HepG2 (cell line): Measurements from ENCODE around the gene TICAM2. TPM values are rescaled to one million over a fixed set of nuclear protein-coding genes. Genes with fewer than 3 reads are reported as not detected.

Source experiments
- ATAC-seq: fragments of 200-7000 bp; cut with Tn5 transposase; 3 replicates; pipeline ENCODE4 v1.9.1; 2020; ENCODE audit warnings: mild to moderate bottlenecking, moderate library complexity
- BruUV-seq: library from RNA; stranded (reverse); fragments of 400-500 nt; replicated peaks from 2 replicates; lab custom pipeline; 2021; lab: Mats Ljungman, UMichigan
- CTCF ChIA-PET: fragments of 300-600 bp; formaldehyde crosslinking; extraction: SDS; loops from one replicate; lab custom pipeline; 2021; ENCODE audit warnings: low total read pairs, inconsistent platforms, low intra/inter-chr PET ratio; lab: Yijun Ruan, JAX
- POLR2A ChIA-PET: fragments of 350-600 bp; sonication (Branson Sonifier 250); formaldehyde crosslinking; loops from one replicate; lab custom pipeline; 2020; ENCODE audit warnings: antibody characterized with exemption, inconsistent platforms; lab: Yijun Ruan, JAX
- DNase-seq: peaks from one replicate; pipeline ENCODE4 v3.0.0-alpha.2; 2015; ENCODE audit warnings: low spot score
- FAIRE-seq: peaks from 3 replicates; lab custom pipeline; 2011; peaks lifted over from hg19 to GRCh38; lab: Jason Lieb, UNC
- H2AFZ ChIP-seq: one replicate; pipeline ENCODE4 v1.6.1; 2011; ENCODE audit warnings: low read length, inconsistent platforms
- H3K27ac ChIP-seq: fragments of 300-600 bp; 3 replicates; pipeline ENCODE4 v1.8.0; 2011; ENCODE audit warnings: mixed run types, mild to moderate bottlenecking, mixed read lengths, low read length, inconsistent platforms; ENCODE audit not compliant: insufficient read depth; ENCODE audit errors: extremely low read length
- H3K27me3 ChIP-seq, 2 experiments: fragments of 200-600 bp in 1 of 2; 2 replicates in 1 of 2; 3 replicates in 1 of 2; pipeline versions ENCODE4 v1.6.0 to v1.8.0; 2011; ENCODE audit warnings: low read length in 2 of 2, mild to moderate bottlenecking in 2 of 2, moderate library complexity in 2 of 2, inconsistent platforms in 1 of 2; ENCODE audit not compliant: insufficient read depth in 2 of 2, control insufficient read depth in 1 of 2
- H3K36me3 ChIP-seq, 2 experiments: fragments of 200-600 bp in 1 of 2; replicated peaks in 1 of 2; 2 replicates in 1 of 2; 3 replicates in 1 of 2; pipeline versions ENCODE4 v1.5.1 to v1.8.0; 2011; ENCODE audit warnings: low read length in 2 of 2, inconsistent platforms in 1 of 2; ENCODE audit not compliant: insufficient read depth in 2 of 2, control insufficient read depth in 1 of 2
- H3K4me1 ChIP-seq: 2 replicates; pipeline ENCODE4 v1.5.1; 2012; ENCODE audit warnings: low read length, inconsistent platforms; ENCODE audit not compliant: insufficient read depth
- H3K4me2 ChIP-seq: 2 replicates; pipeline ENCODE4 v1.6.0; 2011; ENCODE audit warnings: low read depth, low read length, inconsistent platforms
- H3K4me3 ChIP-seq, 3 experiments: fragments of 200-600 bp in 1 of 3; sonication (generic), shearing (Covaris generic) in 1 of 3; replicated peaks in 1 of 3; 2 replicates each; pipeline ENCODE4 v1.5.1; 2011 to 2016; ENCODE audit warnings: low read length in 3 of 3, inconsistent platforms in 2 of 3, low read depth in 2 of 3, mild to moderate bottlenecking in 2 of 3, control low read depth in 1 of 3, mixed read lengths in 1 of 3; ENCODE audit not compliant: insufficient read depth in 1 of 3
- H3K79me2 ChIP-seq: one replicate; pipeline ENCODE4 v1.6.1; 2011; ENCODE audit warnings: low read length, inconsistent platforms; ENCODE audit not compliant: insufficient read depth
- H3K9ac ChIP-seq: 2 replicates; pipeline ENCODE4 v1.6.0; 2011; ENCODE audit warnings: mild to moderate bottlenecking, low read depth, low read length, inconsistent platforms; ENCODE audit not compliant: insufficient read depth
- H3K9me3 ChIP-seq: 2 replicates; pipeline ENCODE4 v1.5.1; 2012; ENCODE audit warnings: mild to moderate bottlenecking, low read length
- H4K20me1 ChIP-seq: 2 replicates; pipeline ENCODE4 v1.6.0; 2011; ENCODE audit warnings: inconsistent platforms, mild to moderate bottlenecking, low read length, moderate library complexity; ENCODE audit not compliant: insufficient read depth
- CAMTA2 ChIP-seq: sonication (generic); formaldehyde crosslinking; IDR thresholded peaks from 2 replicates; pipeline ENCODE4 v1.4.0; 2020; ENCODE audit warnings: mild to moderate bottlenecking, missing genetic modification reagents, borderline replicate concordance
- MTA1 ChIP-seq: sonication (generic); formaldehyde crosslinking; IDR thresholded peaks from 2 replicates; pipeline ENCODE4 v1.4.0; 2020; ENCODE audit warnings: missing genetic modification reagents, mild to moderate bottlenecking, borderline replicate concordance
- PCBP2 ChIP-seq: fragments of 200-400 bp; formaldehyde crosslinking; optimal IDR thresholded peaks from 2 replicates; pipeline ENCODE3; 2018; ENCODE audit warnings: low read length, low read depth; ENCODE audit not compliant: poor library complexity, severe bottlenecking
- STAG1 ChIP-seq: sonication (generic); formaldehyde crosslinking; IDR thresholded peaks from 2 replicates; pipeline ENCODE4 v1.4.0; 2020; ENCODE audit warnings: missing genetic modification reagents
- ZFP36L1 ChIP-seq: sonication (generic); formaldehyde crosslinking; IDR thresholded peaks from 2 replicates; pipeline ENCODE4 v1.8.0; 2022; ENCODE audit warnings: mild to moderate bottlenecking, missing genetic modification reagents, moderate library complexity
- ZNF333 ChIP-seq: sonication (generic); formaldehyde crosslinking; IDR thresholded peaks from 2 replicates; pipeline ENCODE4 v1.4.0; 2020; ENCODE audit warnings: mild to moderate bottlenecking, missing genetic modification reagents, borderline replicate concordance
- ZNF577 ChIP-seq: sonication (generic); formaldehyde crosslinking; IDR thresholded peaks from 2 replicates; pipeline ENCODE4 v1.4.0; 2020; ENCODE audit warnings: mild to moderate bottlenecking, low read depth, missing genetic modification reagents, borderline replicate concordance
- ZNF768 ChIP-seq: sonication (generic); formaldehyde crosslinking; IDR thresholded peaks from 2 replicates; pipeline ENCODE4 v1.4.0; 2020; ENCODE audit warnings: missing genetic modification reagents
- WGBS: methylation state at CpG from one replicate; pipeline ENCODE4 v1.1.6; 2017; ENCODE audit warnings: low lambda C conversion rate; 5-methylcytosine and 5-hydroxymethylcytosine counted together
- in situ Hi-C: cut with HindIII; loops from 2 replicates; pipeline ENCODE4 v1.10.0; 2017; ENCODE audit warnings: low pct_unique_long_range_greater_than_20kb; ENCODE audit not compliant: extremely low pct_ligation_motif_present
- intact Hi-C: fragments of 100-400 bp; cut with micrococcal nuclease; formaldehyde crosslinking; loops from one replicate; pipeline ENCODE4 v1.10.0; 2022; ENCODE audit not compliant: unreplicated experiment
- polyA plus RNA-seq, 8 experiments: library from polyadenylated mRNA; depleted of rRNA in 3 of 8; stranded (reverse) in 7 of 8; unstranded in 1 of 8; fragments of >200 nt; fragmentation: Illumina TruSeq in 4 of 8; extraction: Trizol in 4 of 8; gene quantifications; 2 replicates each; pipeline versions ENCODE4 v1.2.1 to v1.2.3, GENCODE V29; 2011 to 2016; ENCODE audit warnings: low read depth in 4 of 8, missing spikeins in 1 of 8, mixed read lengths in 1 of 8; ENCODE audit not compliant: insufficient read depth in 1 of 8
- total RNA-seq, 5 experiments: library from RNA; depleted of rRNA; stranded (reverse); fragments of >200 nt; fragmentation: Illumina TruSeq; extraction: Trizol; gene quantifications; 2 replicates each; pipeline ENCODE4 v1.2.3, GENCODE V29; 2016; ENCODE audit warnings: low read depth in 1 of 5
- TF ChIP-seq, protein P1 (sequence below): sonication (generic); formaldehyde crosslinking; IDR thresholded peaks from 2 replicates; pipeline ENCODE4 v1.4.0; 2020; ENCODE audit warnings: missing genetic modification reagents, borderline replicate concordance
- TF ChIP-seq, protein P2 (sequence below): IDR thresholded peaks from 2 replicates; pipeline ENCODE4 v1.6.1; 2016; ENCODE audit warnings: missing compliant biosample characterization, missing genetic modification reagents, borderline replicate concordance
- TF ChIP-seq, protein P3 (sequence below): sonication (generic); formaldehyde crosslinking; IDR thresholded peaks from 2 replicates; pipeline ENCODE4 v1.5.1; 2020; ENCODE audit warnings: mild to moderate bottlenecking, missing genetic modification reagents, borderline replicate concordance

Gene TICAM2
- total and polyA plus RNA-seq, 2 of the 13 experiments (the other 11 are each of a cell fraction or from before 2014, with no cell fraction given) = 0.04 TPM; not detected in 1

DNA sequence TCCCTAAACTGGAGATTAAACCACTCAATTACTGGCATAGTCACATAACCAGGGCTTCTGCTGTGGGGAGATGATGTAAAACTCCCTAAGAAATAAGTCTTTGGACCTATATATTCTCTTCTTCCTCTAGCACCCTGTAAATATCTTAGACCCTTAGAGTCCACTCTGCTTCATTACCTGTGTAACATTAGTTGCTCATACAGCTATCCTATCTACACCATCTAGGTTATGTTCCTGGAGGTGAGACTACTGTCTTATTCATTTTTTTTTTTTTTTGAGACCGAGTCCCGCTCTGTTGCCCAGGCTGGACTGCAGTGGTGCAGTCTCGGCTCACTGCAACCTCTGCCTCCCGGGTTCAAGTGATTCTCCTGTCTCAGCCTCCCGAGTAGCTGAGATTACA is 9.6 kb upstream of the TICAM2 start:
- in situ Hi-C loops (no loop called here), intact Hi-C loops (no loop called here)
- H3K9me3 ChIP-seq = no peaks in the 10 kb centered on the region
- no peak overlapping the region for H2AFZ ChIP-seq
- H3K4me1 ChIP-seq = no peaks in the 10 kb centered on the region
- BruUV-seq = no TSS peak
- no peak overlapping the region for H3K27ac ChIP-seq
- H3K9ac ChIP-seq = no peak overlapping the region
- H3K79me2 ChIP-seq = no peaks in the 10 kb centered on the region
- no peaks in the 10 kb centered on the region for H3K27me3 ChIP-seq
- H4K20me1 ChIP-seq = peaks cover 4% of the 10 kb centered on the region; the same call in 1 of the 2 replicates
- DNase-seq (no peak), ATAC-seq (no peak; the same call in 2 of the 3 replicates), FAIRE-seq (no peak)
- H3K36me3 ChIP-seq = peaks cover 2 to 23% of the 10 kb centered on the region in 2 experiments; a peak in 3 of 5 replicates
- H3K4me3 ChIP-seq = no peak overlapping the region
- 98% methylated on average over 5 of the region's 5 CpGs for WGBS
- ChIA-PET CTCF (no interaction called here), POLR2A (no interaction called here)
- H3K4me2 ChIP-seq = no peak overlapping the region
- no peak for TF ChIP-seq STAG1 (CRISPR knock-in tag)
- TF ChIP-seq ZNF768 (CRISPR knock-in tag) = no peak
- TF ChIP-seq ZFP36L1 = no peak
- no peak for TF ChIP-seq ZNF577 (CRISPR knock-in tag)
- TF ChIP-seq, protein P1, sequence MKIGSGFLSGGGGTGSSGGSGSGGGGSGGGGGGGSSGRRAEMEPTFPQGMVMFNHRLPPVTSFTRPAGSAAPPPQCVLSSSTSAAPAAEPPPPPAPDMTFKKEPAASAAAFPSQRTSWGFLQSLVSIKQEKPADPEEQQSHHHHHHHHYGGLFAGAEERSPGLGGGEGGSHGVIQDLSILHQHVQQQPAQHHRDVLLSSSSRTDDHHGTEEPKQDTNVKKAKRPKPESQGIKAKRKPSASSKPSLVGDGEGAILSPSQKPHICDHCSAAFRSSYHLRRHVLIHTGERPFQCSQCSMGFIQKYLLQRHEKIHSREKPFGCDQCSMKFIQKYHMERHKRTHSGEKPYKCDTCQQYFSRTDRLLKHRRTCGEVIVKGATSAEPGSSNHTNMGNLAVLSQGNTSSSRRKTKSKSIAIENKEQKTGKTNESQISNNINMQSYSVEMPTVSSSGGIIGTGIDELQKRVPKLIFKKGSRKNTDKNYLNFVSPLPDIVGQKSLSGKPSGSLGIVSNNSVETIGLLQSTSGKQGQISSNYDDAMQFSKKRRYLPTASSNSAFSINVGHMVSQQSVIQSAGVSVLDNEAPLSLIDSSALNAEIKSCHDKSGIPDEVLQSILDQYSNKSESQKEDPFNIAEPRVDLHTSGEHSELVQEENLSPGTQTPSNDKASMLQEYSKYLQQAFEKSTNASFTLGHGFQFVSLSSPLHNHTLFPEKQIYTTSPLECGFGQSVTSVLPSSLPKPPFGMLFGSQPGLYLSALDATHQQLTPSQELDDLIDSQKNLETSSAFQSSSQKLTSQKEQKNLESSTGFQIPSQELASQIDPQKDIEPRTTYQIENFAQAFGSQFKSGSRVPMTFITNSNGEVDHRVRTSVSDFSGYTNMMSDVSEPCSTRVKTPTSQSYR (CRISPR knock-in tag) = no peak
- TF ChIP-seq ZNF333 (CRISPR knock-in tag) = no peak
- TF ChIP-seq PCBP2 = no peak
- TF ChIP-seq MTA1 = no peak
- TF ChIP-seq, protein P2, sequence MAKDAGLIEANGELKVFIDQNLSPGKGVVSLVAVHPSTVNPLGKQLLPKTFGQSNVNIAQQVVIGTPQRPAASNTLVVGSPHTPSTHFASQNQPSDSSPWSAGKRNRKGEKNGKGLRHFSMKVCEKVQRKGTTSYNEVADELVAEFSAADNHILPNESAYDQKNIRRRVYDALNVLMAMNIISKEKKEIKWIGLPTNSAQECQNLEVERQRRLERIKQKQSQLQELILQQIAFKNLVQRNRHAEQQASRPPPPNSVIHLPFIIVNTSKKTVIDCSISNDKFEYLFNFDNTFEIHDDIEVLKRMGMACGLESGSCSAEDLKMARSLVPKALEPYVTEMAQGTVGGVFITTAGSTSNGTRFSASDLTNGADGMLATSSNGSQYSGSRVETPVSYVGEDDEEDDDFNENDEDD (CRISPR knock-in tag) = no peak
- no peak for TF ChIP-seq CAMTA2
- TF ChIP-seq, protein P3, sequence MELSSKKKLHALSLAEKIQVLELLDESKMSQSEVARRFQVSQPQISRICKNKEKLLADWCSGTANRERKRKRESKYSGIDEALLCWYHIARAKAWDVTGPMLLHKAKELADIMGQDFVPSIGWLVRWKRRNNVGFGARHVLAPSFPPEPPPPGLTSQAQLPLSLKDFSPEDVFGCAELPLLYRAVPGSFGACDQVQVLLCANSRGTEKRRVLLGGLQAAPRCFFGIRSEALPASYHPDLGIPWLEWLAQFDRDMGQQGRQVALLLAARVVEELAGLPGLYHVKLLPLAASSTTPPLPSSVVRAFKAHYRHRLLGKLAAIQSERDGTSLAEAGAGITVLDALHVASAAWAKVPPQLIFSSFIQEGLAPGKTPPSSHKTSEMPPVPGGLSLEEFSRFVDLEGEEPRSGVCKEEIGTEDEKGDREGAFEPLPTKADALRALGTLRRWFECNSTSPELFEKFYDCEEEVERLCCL (CRISPR knock-in tag) = no peak
